ENCODE results near the gene PBRM1. TPM values are rescaled to one million over a fixed set of nuclear protein-coding genes. Genes with fewer than 3 reads are reported as not detected.

PBRM1 gene
- total RNA-seq, 1 donor from 2014 or later, result 116 TPM

DNA sequence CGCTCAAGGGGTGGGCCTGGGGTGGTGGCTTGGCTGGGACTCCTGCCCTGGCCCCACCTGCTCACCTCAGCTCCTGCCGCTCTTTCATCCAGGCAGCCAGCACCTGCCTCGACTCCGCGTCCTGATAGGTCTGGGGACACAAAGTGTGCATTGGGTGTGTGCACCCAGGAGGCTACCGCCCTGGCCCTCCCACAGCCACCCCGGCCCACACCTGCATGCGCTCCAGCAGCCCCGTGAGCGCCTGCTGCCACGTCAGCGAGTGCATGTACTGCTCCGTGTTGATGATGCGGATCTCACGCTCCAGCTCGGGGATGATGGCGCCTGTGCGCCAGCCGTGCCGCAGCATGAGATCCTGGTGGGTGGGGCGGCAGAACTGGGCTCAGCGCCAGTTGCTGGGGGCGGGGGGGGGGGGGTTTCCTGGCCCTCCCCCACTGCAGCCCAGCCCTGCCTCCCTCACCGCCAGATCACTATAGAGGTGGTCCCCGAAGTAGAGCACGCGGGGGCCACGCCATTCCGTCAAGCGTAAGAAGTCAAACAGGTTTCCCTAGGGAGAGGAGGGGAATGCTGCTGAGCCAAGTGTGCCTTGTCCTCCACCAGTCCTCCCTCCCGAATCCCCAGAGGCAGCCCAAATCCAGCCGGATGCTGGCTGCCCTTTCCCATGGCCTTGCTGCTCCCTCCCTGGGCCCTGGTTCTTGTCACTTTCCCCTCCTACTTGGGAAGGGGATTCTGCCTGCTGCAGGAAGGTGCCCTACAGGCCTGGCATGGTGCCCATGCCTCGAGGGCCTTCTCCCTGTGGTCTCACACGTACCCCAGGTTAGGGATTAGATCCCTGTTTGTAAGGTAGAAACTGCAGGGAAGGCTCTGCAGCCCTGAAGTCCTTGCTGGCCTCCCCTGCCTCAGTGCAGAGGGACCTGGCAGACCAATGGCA, 160.7 kb downstream of the PBRM1 start:
- H3K27me3 Mint-ChIP-seq (ENCODE audit: insufficient read depth, low read depth), result peaks cover 4% of the 10 kb centered on the region
- no peaks in the 10 kb centered on the region for H3K4me1 ChIP-seq
- H3K79me2 ChIP-seq (ENCODE audit: low read depth), result peaks cover 6% of the 10 kb centered on the region
- H3K4me3 ChIP-seq, result no peak overlapping the region
- H3K4me1 Mint-ChIP-seq, result peaks cover 15% of the 10 kb centered on the region
- no peak overlapping the region for H3K27ac Mint-ChIP-seq
- H2AFZ ChIP-seq (replicated peaks), result no peak overlapping the region
- no peaks in the 10 kb centered on the region for H3K36me3 ChIP-seq
- H3K27ac ChIP-seq, result no peak overlapping the region
- no peak overlapping the region for H3K4me3 Mint-ChIP-seq
- DNase-seq (ENCODE audit: low spot score), result no peak
- peaks cover 26% of the 10 kb centered on the region for H4K20me1 ChIP-seq (ENCODE audit: low read depth)
- H3K36me3 Mint-ChIP-seq, result peaks cover 12% of the 10 kb centered on the region
- H3K9me3 Mint-ChIP-seq, result no peaks in the 10 kb centered on the region
- TF ChIP-seq, protein P1, sequence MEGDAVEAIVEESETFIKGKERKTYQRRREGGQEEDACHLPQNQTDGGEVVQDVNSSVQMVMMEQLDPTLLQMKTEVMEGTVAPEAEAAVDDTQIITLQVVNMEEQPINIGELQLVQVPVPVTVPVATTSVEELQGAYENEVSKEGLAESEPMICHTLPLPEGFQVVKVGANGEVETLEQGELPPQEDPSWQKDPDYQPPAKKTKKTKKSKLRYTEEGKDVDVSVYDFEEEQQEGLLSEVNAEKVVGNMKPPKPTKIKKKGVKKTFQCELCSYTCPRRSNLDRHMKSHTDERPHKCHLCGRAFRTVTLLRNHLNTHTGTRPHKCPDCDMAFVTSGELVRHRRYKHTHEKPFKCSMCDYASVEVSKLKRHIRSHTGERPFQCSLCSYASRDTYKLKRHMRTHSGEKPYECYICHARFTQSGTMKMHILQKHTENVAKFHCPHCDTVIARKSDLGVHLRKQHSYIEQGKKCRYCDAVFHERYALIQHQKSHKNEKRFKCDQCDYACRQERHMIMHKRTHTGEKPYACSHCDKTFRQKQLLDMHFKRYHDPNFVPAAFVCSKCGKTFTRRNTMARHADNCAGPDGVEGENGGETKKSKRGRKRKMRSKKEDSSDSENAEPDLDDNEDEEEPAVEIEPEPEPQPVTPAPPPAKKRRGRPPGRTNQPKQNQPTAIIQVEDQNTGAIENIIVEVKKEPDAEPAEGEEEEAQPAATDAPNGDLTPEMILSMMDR (IDR thresholded peaks at IDR 0.05), result no peak
- no peak for TF ChIP-seq EZH2phosphoT487 (IDR thresholded peaks at IDR 0.05)
- TF ChIP-seq EZH2 (IDR thresholded peaks at IDR 0.05), result no peak
- no peaks in the 10 kb centered on the region for H3K27me3 ChIP-seq
- H3F3A ChIP-seq (ENCODE audit: low read depth), result no peaks in the 10 kb centered on the region
- H3K4me2 ChIP-seq, result no peak overlapping the region
- no peaks in the 10 kb centered on the region for H3K9me3 ChIP-seq (ENCODE audit: low read depth)
- H3K9ac ChIP-seq, result no peak overlapping the region

DNA sequence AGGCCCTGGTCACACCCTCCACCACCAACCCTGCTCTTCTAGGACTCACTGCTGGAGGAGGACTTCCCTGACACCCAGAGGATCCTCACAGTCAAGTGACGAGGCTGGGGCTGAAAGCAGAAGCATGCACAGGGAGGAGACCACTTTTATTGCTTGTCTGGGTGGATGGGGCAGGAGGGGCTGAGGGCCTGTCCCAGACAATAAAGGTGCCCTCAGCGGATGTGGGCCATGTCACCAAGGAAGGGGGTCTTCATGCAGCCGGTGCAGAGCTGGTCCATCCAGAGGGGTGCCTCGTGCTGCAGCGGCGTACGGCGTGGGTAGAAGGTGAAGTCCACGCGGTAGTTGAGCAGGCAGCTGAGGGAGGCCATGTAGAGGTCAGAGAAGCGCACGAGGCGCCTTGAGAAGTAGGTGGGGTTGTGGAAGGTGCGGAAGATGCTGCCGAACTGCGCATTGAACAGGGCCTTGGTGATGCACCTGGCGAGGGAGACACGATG, 161.4 kb downstream of the PBRM1 start:
- Histone ChIP-seq H3K79me2 (ENCODE audit: low read depth) (no peaks in the 10 kb centered on the region), H3K4me3 (no peak overlapping the region), H3K9ac (no peak overlapping the region), H3K4me1 (no peaks in the 10 kb centered on the region), H3K27me3 (no peaks in the 10 kb centered on the region), H2AFZ (replicated peaks) (no peak overlapping the region), H3K27ac (no peak overlapping the region), H3K4me2 (no peak overlapping the region), H4K20me1 (ENCODE audit: low read depth) (peaks cover 19% of the 10 kb centered on the region), H3K9me3 (ENCODE audit: low read depth) (no peaks in the 10 kb centered on the region), H3K36me3 (no peaks in the 10 kb centered on the region), H3F3A (ENCODE audit: low read depth) (no peaks in the 10 kb centered on the region)
- Mint-ChIP-seq H3K4me3 (peak overlapping the region; percentile 30), H3K27ac (no peak overlapping the region), H3K4me1 (peaks cover 13% of the 10 kb centered on the region), H3K36me3 (peaks cover 12% of the 10 kb centered on the region), H3K27me3 (ENCODE audit: insufficient read depth, low read depth) (no peaks in the 10 kb centered on the region), H3K9me3 (no peaks in the 10 kb centered on the region)
- no peak for DNase-seq (ENCODE audit: low spot score)
- TF ChIP-seq EZH2 (IDR thresholded peaks at IDR 0.05) (no peak), EZH2phosphoT487 (IDR thresholded peaks at IDR 0.05) (no peak)
- TF ChIP-seq, protein P1 (IDR thresholded peaks at IDR 0.05), result no peak

- no peak overlapping the region for H3K9ac ChIP-seq
- no peak overlapping the region for H3K27ac Mint-ChIP-seq
- no peaks in the 10 kb centered on the region for H3K79me2 ChIP-seq (ENCODE audit: low read depth)
- H3K27me3 ChIP-seq, result no peaks in the 10 kb centered on the region
- peaks cover 12% of the 10 kb centered on the region for H4K20me1 ChIP-seq (ENCODE audit: low read depth)
- no peaks in the 10 kb centered on the region for H3K27me3 Mint-ChIP-seq (ENCODE audit: insufficient read depth, low read depth)
- no peaks in the 10 kb centered on the region for H3K9me3 ChIP-seq (ENCODE audit: low read depth)
- no peaks in the 10 kb centered on the region for H3K4me1 ChIP-seq
- H3F3A ChIP-seq (ENCODE audit: low read depth), result no peaks in the 10 kb centered on the region
- TF ChIP-seq EZH2phosphoT487 (IDR thresholded peaks at IDR 0.05), result no peak
- no peak overlapping the region for H3K27ac ChIP-seq
- peaks cover 10% of the 10 kb centered on the region for H3K36me3 Mint-ChIP-seq
- H2AFZ ChIP-seq (replicated peaks), result no peak overlapping the region
- H3K4me3 Mint-ChIP-seq, result peak overlapping the region; percentile 30
- no peak overlapping the region for H3K4me3 ChIP-seq
- no peak for DNase-seq (ENCODE audit: low spot score)
- no peak overlapping the region for H3K4me2 ChIP-seq
- no peaks in the 10 kb centered on the region for H3K36me3 ChIP-seq
- H3K4me1 Mint-ChIP-seq, result peaks cover 13% of the 10 kb centered on the region
- H3K9me3 Mint-ChIP-seq, result no peaks in the 10 kb centered on the region
These were observed 162.1 kb downstream of the PBRM1 start for GRCh38 chr3:52523386-52524257.

All from neural progenitor cell (in vitro differentiated cells).